IMR-90 (cell line): ENCODE data around the gene SLC35E3.
"Not testable (repeated sequence)": the region's sequence is repeated elsewhere in the genome, so short reads cannot be mapped to it uniquely, and the experiment has no call there.

Experiments used
- BHLHE40 ChIP-seq: fragments of 150-350 bp; IDR thresholded peaks from 2 replicates; pipeline ENCODE4 v1.6.1; 2016; ENCODE audit warnings: mild to moderate bottlenecking, low read depth, low read length
- CTCF ChIP-seq: conservative IDR thresholded peaks from 2 replicates; pipeline ENCODE4 v1.5.1; 2012; ENCODE audit warnings: mild to moderate bottlenecking, low read depth, low read length, improper control_type of control experiment
- ELK1 ChIP-seq: fragments of 150-350 bp; IDR thresholded peaks from 2 replicates; pipeline ENCODE4 v1.6.1; 2016; ENCODE audit warnings: low read depth, mild to moderate bottlenecking, low read length, moderate library complexity, borderline replicate concordance
- FOS ChIP-seq: fragments of 150-350 bp; IDR thresholded peaks from 2 replicates; pipeline ENCODE4 v1.6.1; 2016; ENCODE audit warnings: low read depth, low read length
- MAZ ChIP-seq: IDR thresholded peaks from 2 replicates; pipeline ENCODE4 v1.6.1; 2012; ENCODE audit warnings: low read depth, mild to moderate bottlenecking, low read length, improper control_type of control experiment, moderate library complexity, borderline replicate concordance
- POLR2A ChIP-seq: IDR thresholded peaks from 2 replicates; pipeline ENCODE4 v1.6.1; 2012; ENCODE audit warnings: mild to moderate bottlenecking, low read depth, low read length
- RAD21 ChIP-seq: IDR thresholded peaks from 2 replicates; pipeline ENCODE4 v1.6.1; 2012; ENCODE audit warnings: low read length, improper control_type of control experiment
- RCOR1 ChIP-seq: IDR thresholded peaks from 2 replicates; pipeline ENCODE4 v1.6.1; 2012; ENCODE audit warnings: mild to moderate bottlenecking, low read length, improper control_type of control experiment; ENCODE audit not compliant: insufficient replicate concordance
- RFX5 ChIP-seq: IDR thresholded peaks from 2 replicates; pipeline ENCODE4 v1.8.0; 2012; ENCODE audit warnings: low read depth, mild to moderate bottlenecking, low read length, moderate library complexity
- USF2 ChIP-seq: fragments of 150-350 bp; IDR thresholded peaks from 2 replicates; pipeline ENCODE4 v1.6.1; 2017; ENCODE audit warnings: mild to moderate bottlenecking, antibody characterized with exemption, low read length, low read depth

- not testable (repeated sequence) for TF ChIP-seq CTCF, USF2, POLR2A, RFX5, RCOR1, RAD21, MAZ, ELK1, FOS, BHLHE40
These were observed 57.1 kb downstream of the SLC35E3 start for GRCh38 chr12:68802911-68803651.
